ENCODE results near the gene CMIP.
"Not testable (repeated sequence)": the region's sequence is repeated elsewhere in the genome, so short reads cannot be mapped to it uniquely, and the experiment has no call there.

Gene CMIP

DNA sequence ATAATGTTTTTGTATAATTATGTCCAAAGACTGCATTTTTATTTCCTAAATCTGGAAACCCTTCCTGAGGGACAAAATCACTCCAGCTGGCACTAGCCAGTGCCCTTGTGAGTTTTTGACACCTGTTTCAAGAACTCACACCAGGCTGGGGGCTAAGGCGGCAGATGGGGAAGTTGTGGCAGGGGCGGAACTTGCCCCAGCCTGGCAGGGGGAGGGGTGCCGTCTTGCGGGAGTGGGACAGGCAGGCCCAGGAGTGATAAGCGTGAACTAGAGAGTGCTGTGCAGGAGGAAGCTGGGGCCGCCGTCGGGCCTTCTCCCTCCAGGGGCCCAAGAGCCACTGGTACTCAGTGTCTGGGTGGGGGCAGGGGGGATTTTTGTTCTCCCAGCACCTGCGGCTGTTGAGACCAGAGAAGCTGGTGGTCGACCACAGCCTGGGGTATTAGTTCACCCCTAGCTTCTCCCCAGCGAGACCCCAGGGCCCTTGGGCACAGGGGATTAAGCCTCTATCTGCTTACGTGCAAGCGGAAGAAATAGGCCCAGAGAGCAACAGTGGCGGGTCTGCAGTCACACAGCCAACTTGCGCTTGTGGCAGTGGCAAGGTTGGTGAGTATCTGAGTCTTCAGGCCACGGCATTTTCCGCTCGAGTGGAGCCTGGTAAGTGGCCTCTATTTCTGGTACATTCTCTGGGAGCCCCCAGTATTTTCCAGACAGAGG, 294.3 kb downstream of the CMIP start:
- in situ Hi-C loops (cut with HindIII; ENCODE audit: low pct_ligation_motif_present, low sequenced_read_pairs), result loop anchor here (25.0 kb wide), 1 partner anchor 377 kb away; no protein-coding TSS in a partner anchor
- no peak for DNase-seq
- H3K36me3 ChIP-seq (replicated peaks), result no peaks in the 10 kb centered on the region
- TF ChIP-seq CTCF (IDR thresholded peaks at IDR 0.05; ENCODE audit: low read depth, low read length, missing control alignments), result no peak
- no peak overlapping the region for H3K4me3 ChIP-seq (ENCODE audit: low read depth, low read length)
- no peak overlapping the region for H3K27ac ChIP-seq
- H3K27me3 ChIP-seq (replicated peaks), result no peaks in the 10 kb centered on the region

- Histone ChIP-seq H3K27ac (no peak overlapping the region), H3K4me3 (ENCODE audit: low read depth, low read length) (no peak overlapping the region), H3K27me3 (replicated peaks) (no peaks in the 10 kb centered on the region), H3K36me3 (replicated peaks) (no peaks in the 10 kb centered on the region)
- no peak for TF ChIP-seq CTCF (IDR thresholded peaks at IDR 0.05; ENCODE audit: low read depth, low read length, missing control alignments)
- in situ Hi-C loops (cut with HindIII; ENCODE audit: low pct_ligation_motif_present, low sequenced_read_pairs), result loop anchor here (25.0 kb wide), 1 partner anchor 377 kb away; no protein-coding TSS in a partner anchor
- DNase-seq, result no peak
Measured at GRCh38 chr16:81739503-81739902, 294.9 kb downstream of the CMIP start.

GRCh38 chr16:81740169-81740568, 295.6 kb downstream of the CMIP start:
- H3K36me3 ChIP-seq (replicated peaks), result no peaks in the 10 kb centered on the region
- in situ Hi-C loops (cut with HindIII; ENCODE audit: low pct_ligation_motif_present, low sequenced_read_pairs), result loop anchor here (25.0 kb wide), 1 partner anchor 378 kb away; no protein-coding TSS in a partner anchor

GRCh38 chr16:81741430-81741770, 296.8 kb downstream of the CMIP start:
- in situ Hi-C loops (cut with HindIII; ENCODE audit: low pct_ligation_motif_present, low sequenced_read_pairs), result loop anchor here (25.0 kb wide), 1 partner anchor 379 kb away; no protein-coding TSS in a partner anchor
- not testable (repeated sequence) for DNase-seq; H3K27ac ChIP-seq; H3K4me3 ChIP-seq (ENCODE audit: low read depth, low read length); H3K36me3 ChIP-seq (replicated peaks); H3K27me3 ChIP-seq (replicated peaks)

More at GRCh38 chr16:81740169-81740568, 295.6 kb downstream of the CMIP start:
- no peak overlapping the region for H3K4me3 ChIP-seq (ENCODE audit: low read depth, low read length)
- no peak for TF ChIP-seq CTCF (IDR thresholded peaks at IDR 0.05; ENCODE audit: low read depth, low read length, missing control alignments)
- no peaks in the 10 kb centered on the region for H3K27me3 ChIP-seq (replicated peaks)
- no peak for DNase-seq
- no peak overlapping the region for H3K27ac ChIP-seq

DNA sequence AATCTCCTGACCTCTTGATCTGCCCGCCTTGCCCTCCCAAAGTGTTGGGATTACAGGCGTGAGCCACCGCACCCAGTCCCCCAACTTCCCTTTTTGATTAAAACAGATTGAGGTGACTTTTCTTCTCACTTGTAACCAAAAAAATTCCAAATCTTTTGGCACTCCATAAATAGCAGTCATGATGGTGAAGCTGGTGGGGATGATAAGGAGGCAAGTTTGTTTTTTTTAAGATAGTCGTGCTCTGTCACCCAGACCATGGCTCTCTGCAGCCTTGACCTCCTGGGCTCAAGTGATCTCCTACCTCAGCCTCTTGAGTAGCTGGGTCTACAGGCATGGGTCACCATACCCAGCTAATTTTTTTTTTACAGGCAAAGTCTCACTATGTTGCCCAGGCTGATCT, 299.8 kb downstream of the CMIP start:
- H3K4me3 ChIP-seq (ENCODE audit: low read depth, low read length), result no peak overlapping the region
- no peak for DNase-seq
- in situ Hi-C loops (cut with HindIII; ENCODE audit: low pct_ligation_motif_present, low sequenced_read_pairs), result loop anchor here (25.0 kb wide), 1 partner anchor 382 kb away; no protein-coding TSS in a partner anchor
- H3K27me3 ChIP-seq (replicated peaks), result no peaks in the 10 kb centered on the region
- H3K27ac ChIP-seq, result no peak overlapping the region
- H3K36me3 ChIP-seq (replicated peaks), result no peaks in the 10 kb centered on the region
- TF ChIP-seq CTCF (IDR thresholded peaks at IDR 0.05; ENCODE audit: low read depth, low read length, missing control alignments), result no peak

DNA sequence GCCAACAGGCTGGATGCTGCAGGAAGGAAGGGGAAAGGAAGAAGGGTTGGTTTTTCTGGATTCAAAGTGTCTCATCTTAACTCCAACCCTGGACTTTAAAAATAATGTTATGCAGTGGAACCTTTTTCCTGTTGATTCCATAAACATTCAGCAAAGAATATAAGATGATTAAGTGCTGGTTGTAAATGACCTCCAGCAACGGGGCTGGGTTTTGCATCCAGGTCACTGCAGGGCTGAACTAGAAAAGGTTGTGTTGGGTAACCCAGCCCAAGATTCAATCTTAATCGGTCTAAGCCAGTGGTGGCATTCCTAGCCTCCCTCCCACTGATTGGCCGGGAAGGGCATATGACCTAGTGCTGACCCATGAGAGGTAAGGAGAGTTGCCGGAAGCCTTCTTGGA, 300.3 kb downstream of the CMIP start:
- in situ Hi-C loops (cut with HindIII; ENCODE audit: low pct_ligation_motif_present, low sequenced_read_pairs), result loop anchor here (25.0 kb wide), 1 partner anchor 383 kb away; no protein-coding TSS in a partner anchor
- no peak for TF ChIP-seq CTCF (IDR thresholded peaks at IDR 0.05; ENCODE audit: low read depth, low read length, missing control alignments)
- no peak for DNase-seq
- Histone ChIP-seq H3K36me3 (replicated peaks) (no peaks in the 10 kb centered on the region), H3K4me3 (ENCODE audit: low read depth, low read length) (no peak overlapping the region), H3K27ac (no peak overlapping the region), H3K27me3 (replicated peaks) (no peaks in the 10 kb centered on the region)
